ENCODE measurements around the gene TUFT1.

The TUFT1 gene

DNA sequence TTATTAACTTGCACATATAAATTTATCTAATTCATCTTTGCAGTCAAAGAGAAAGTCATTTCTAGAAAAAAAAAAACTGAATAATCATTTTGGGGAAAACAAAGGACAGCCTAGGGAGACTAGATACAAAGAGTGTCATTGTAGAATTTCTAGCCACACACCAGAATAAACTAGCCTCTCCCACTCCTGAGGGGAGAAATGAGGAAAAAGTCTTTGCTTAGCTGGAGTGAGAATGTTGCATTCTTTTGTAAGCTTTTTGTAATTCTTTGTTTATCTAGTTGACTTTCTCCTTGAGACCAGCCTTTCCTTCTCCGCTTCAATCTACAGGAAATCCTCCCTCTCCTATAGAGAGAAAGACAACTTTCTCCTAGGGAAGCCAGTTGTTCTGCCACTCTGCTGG lies 44.8 kb upstream of the TUFT1 start:
- TF ChIP-seq, protein P1, sequence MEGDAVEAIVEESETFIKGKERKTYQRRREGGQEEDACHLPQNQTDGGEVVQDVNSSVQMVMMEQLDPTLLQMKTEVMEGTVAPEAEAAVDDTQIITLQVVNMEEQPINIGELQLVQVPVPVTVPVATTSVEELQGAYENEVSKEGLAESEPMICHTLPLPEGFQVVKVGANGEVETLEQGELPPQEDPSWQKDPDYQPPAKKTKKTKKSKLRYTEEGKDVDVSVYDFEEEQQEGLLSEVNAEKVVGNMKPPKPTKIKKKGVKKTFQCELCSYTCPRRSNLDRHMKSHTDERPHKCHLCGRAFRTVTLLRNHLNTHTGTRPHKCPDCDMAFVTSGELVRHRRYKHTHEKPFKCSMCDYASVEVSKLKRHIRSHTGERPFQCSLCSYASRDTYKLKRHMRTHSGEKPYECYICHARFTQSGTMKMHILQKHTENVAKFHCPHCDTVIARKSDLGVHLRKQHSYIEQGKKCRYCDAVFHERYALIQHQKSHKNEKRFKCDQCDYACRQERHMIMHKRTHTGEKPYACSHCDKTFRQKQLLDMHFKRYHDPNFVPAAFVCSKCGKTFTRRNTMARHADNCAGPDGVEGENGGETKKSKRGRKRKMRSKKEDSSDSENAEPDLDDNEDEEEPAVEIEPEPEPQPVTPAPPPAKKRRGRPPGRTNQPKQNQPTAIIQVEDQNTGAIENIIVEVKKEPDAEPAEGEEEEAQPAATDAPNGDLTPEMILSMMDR (IDR thresholded peaks at IDR 0.05; ENCODE audit: insufficient read depth, low read length, missing control alignments) = no peak
- no peak overlapping the region for H3K4me3 ChIP-seq (ENCODE audit: low read depth, low read length)
- ChIA-PET CTCF (no interaction called here), POLR2A (interaction anchor here (1.2 kb wide), 1 partner anchor 16 kb away, joined by 5 read pairs; no protein-coding TSS in a partner anchor)
- DNase-seq (ENCODE audit: low read depth, low spot score) = no peak

DNA sequence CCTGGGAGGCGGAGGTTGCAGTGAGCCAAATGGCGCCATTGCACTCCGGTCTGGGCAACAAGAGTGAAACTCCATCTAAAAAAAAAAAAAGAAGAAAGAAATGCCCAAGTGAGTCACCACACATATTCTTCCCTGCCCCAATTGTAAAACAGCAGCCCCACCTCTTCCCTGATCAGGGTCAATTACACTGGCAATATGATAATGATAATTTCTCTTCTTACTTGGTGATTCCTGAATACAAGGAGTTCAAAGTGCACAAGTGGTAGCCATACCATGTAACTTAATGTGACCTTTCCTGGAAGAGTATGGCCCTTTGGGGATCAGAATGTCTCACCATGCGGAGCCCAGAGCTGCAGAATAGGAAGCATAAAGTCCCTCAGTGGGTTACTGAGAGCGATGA lies 40.7 kb upstream of the TUFT1 start:
- CTCF ChIA-PET = no interaction called here

DNA sequence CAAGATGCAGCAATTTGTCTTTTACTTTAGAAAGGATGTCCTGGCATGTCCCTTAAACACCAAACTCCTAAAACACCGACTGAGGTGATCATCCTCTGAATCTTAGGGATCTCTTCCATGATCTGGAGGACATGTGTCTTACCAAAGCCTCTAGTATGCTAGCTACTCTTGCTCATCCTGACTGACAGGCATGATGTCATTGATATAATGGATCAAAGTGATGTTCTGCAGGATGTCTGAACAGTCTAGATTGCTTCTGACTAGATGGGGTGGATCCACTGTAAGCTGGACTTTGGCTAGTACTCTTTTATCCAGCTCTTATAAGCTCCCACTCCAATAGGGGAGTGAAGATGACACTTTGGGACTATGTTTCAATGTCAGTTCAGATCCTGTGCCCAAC lies 40.2 kb upstream of the TUFT1 start:
- ChIA-PET POLR2A (no interaction called here), CTCF (no interaction called here)
- H3K4me3 ChIP-seq (ENCODE audit: low read depth, low read length) = no peak overlapping the region
- no peak for DNase-seq (ENCODE audit: low read depth, low spot score)
- TF ChIP-seq, protein P1 (IDR thresholded peaks at IDR 0.05; ENCODE audit: insufficient read depth, low read length, missing control alignments) = no peak

More for the DNA sequence above, 40.7 kb upstream of the TUFT1 start:
- POLR2A ChIA-PET = no interaction called here
- DNase-seq (ENCODE audit: low read depth, low spot score) = no peak
- H3K4me3 ChIP-seq (ENCODE audit: low read depth, low read length) = no peak overlapping the region
- TF ChIP-seq, protein P1 (IDR thresholded peaks at IDR 0.05; ENCODE audit: insufficient read depth, low read length, missing control alignments) = no peak

DNA sequence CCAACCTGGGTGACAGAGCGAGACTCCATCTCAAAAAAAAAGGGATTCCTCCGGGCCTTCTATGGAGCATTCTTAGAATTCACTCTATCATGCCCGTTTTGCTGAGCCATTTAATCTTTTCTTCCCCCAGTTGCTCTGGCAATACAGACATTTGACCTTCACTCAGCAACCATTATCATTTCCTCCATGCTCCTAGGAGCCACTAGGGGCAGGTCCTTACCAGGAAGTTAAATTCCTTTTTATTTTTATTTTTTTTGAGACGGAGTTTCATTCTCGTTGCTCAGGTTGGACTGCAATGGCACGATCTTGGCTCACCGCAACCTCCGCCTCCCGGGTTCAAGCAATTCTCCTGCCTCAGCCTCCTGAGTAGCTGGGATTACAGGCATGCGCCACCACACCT lies 38.6 kb upstream of the TUFT1 start:
- CTCF ChIA-PET = no interaction called here

DNA sequence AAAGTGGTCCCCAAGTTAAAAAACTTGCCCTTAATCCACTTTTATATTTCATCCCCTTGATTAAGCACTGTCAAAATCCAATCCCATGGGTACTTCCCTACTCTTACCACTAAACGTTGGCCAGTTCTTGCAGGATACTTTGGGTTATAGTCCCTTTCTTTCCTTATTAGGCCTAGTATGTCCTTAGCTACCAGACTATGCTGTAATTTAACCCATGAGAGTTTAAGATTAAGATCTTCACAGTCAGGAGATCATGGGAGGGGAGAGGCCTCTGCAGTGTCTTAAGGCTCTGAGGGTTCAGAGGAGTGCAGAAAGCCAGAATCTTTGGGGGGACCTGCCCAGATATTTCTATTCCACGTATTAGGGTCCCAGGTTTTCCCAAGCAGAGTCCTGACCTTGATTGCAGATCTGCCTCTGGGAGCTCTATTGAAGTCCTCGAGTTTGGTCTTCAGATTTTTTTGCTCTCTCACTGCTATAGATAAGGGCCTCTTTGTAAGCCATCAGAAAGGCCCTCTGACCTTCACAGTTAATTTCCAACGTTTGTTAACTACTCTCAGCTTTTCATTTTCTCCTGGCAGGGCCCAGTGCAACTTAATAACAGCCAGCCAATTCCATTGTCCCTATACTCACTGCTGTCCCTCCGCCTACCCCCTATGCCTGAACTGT lies 37.9 kb upstream of the TUFT1 start:
- TF ChIP-seq, protein P1 (IDR thresholded peaks at IDR 0.05; ENCODE audit: insufficient read depth, low read length, missing control alignments) = no peak
- H3K4me3 ChIP-seq (ENCODE audit: low read depth, low read length) = no peak overlapping the region
- ChIA-PET POLR2A (no interaction called here), CTCF (no interaction called here)
- no peak for DNase-seq (ENCODE audit: low read depth, low spot score)

More for the DNA sequence above, 38.6 kb upstream of the TUFT1 start:
- DNase-seq (ENCODE audit: low read depth, low spot score) = no peak
- H3K4me3 ChIP-seq (ENCODE audit: low read depth, low read length) = no peak overlapping the region
- TF ChIP-seq, protein P1 (IDR thresholded peaks at IDR 0.05; ENCODE audit: insufficient read depth, low read length, missing control alignments) = no peak
- POLR2A ChIA-PET = no interaction called here

DNA sequence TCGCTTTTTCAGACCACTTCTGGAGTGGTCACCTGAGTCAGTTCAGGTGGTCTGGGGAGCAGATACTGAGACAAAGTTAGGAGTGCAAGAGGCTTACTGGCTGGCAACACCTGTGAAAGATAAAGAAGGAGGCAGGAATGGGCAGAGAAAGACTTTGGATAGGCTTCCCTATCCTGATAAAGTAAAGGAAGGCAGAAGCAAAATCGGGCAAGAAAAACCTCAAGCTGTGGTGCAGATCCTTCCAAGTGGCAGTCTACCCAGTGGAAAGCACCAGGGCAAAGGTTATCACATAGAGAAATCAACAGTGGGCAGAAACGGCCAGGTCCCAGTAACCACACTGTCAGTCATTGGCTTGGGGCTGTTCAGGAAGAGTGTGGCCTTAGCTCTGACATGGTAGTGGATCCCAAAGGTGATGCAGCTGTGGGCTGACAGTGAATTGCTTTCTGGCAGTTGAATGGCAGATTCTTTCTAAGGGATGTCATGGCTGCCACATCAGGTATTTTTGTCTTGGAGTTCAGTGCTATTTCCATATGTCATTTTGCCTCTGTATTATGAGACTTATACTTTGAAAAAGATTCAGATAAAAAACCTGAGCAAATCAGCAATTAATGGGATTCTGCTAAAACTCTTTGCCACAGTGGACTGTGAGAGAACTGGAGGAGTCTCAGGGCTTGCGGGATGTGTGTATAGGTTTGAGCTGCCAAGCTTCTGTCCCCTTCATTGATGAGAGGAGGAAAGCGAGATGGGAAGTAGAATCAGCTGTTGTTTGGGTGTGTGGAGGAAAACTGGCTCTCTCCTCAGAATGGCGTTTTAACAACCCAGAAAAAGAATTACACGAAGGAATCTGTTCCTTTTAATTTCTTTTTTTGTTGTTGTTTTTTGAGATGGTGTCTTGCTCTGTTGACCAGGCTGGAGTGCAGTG lies 37.0 kb upstream of the TUFT1 start:
- CTCF ChIA-PET = interaction anchor here (1.3 kb wide), 1 partner anchor 91 kb away, joined by 3 read pairs; no protein-coding TSS in a partner anchor
- H3K4me3 ChIP-seq (ENCODE audit: low read depth, low read length) = no peak overlapping the region
- POLR2A ChIA-PET = no interaction called here
- no peak for DNase-seq (ENCODE audit: low read depth, low spot score)
- TF ChIP-seq, protein P1 (IDR thresholded peaks at IDR 0.05; ENCODE audit: insufficient read depth, low read length, missing control alignments) = no peak

Measured in AG04449 (cell line).